OCI-M1 (cell line): ENCODE results near the gene RBMS3.
"Not testable (repeated sequence)": the region's sequence is repeated elsewhere in the genome, so short reads cannot be mapped to it uniquely, and the experiment has no call there.

Experiments
- DNase-seq: peaks from one replicate; lab custom pipeline; 2025; lab: John Stamatoyannopoulos, UW

Gene RBMS3

GRCh38 chr3:30024466-30024865 is 743.6 kb downstream of the RBMS3 start:
- no peak for DNase-seq

GRCh38 chr3:30026851-30027250 is 746.0 kb downstream of the RBMS3 start:
- no peak for DNase-seq

- DNase-seq: no peak
Measured at GRCh38 chr3:30034246-30034991, 753.5 kb downstream of the RBMS3 start.

GRCh38 chr3:30035935-30036567 is 755.2 kb downstream of the RBMS3 start:
- no peak for DNase-seq

- DNase-seq: no peak
Measured at GRCh38 chr3:30040126-30040525, 759.3 kb downstream of the RBMS3 start.

GRCh38 chr3:30041481-30041880 is 760.6 kb downstream of the RBMS3 start:
- DNase-seq: peak; percentile 69

- DNase-seq: peak; percentile 89
Measured at GRCh38 chr3:30042274-30042859, 761.5 kb downstream of the RBMS3 start.

- no peak for DNase-seq
Measured at GRCh38 chr3:30042916-30043555, 762.2 kb downstream of the RBMS3 start.

GRCh38 chr3:30044515-30044914 is 763.6 kb downstream of the RBMS3 start:
- DNase-seq: no peak

- peak; percentile 52 for DNase-seq
Measured at GRCh38 chr3:30048431-30048830, 767.6 kb downstream of the RBMS3 start.

GRCh38 chr3:30050116-30050515 is 769.2 kb downstream of the RBMS3 start:
- not testable (repeated sequence) for DNase-seq

- no peak for DNase-seq
Measured at GRCh38 chr3:30059240-30059639, 778.4 kb downstream of the RBMS3 start.
